HCT116 (cell line): ENCODE data around the gene KRT33A.

Source experiments
- ATF3 ChIP-seq: IDR thresholded peaks from 2 replicates; pipeline ENCODE4 v1.6.1; 2012
- CTCF ChIP-seq, 3 experiments: fragments of 200-600 bp in 1 of 3; sonication (generic) in 1 of 3; IDR thresholded peaks in 2 of 3; conservative IDR thresholded peaks in 1 of 3; 2 replicates each; pipeline ENCODE4 v1.5.1; 2012 to 2017; ENCODE audit warnings: low read depth in 2 of 3, low read length in 2 of 3, antibody characterized with exemption in 1 of 3, borderline replicate concordance in 1 of 3, control low read depth in 1 of 3, mild to moderate bottlenecking in 1 of 3, mixed read lengths in 1 of 3, mixed run types in 1 of 3, moderate library complexity in 1 of 3; ENCODE audit not compliant: insufficient read depth in 1 of 3
- EGR1 ChIP-seq: IDR thresholded peaks from 2 replicates; pipeline ENCODE4 v1.6.1; 2012; ENCODE audit warnings: low read depth
- EZH2phosphoT487 ChIP-seq: fragments of 200-600 bp; IDR thresholded peaks from 2 replicates; pipeline ENCODE4 v1.6.1; 2018; ENCODE audit warnings: antibody characterized with exemption, borderline replicate concordance
- POLR2A ChIP-seq: IDR thresholded peaks from 2 replicates; pipeline ENCODE4 v1.7.0; 2011; ENCODE audit warnings: borderline replicate concordance; ENCODE audit not compliant: insufficient read depth, insufficient read length; ENCODE audit errors: extremely low read depth
- RAD21 ChIP-seq: IDR thresholded peaks from 2 replicates; pipeline ENCODE4 v1.6.1; 2012; ENCODE audit warnings: low read depth, mild to moderate bottlenecking
- TF ChIP-seq, protein P1 (sequence below): IDR thresholded peaks from 2 replicates; pipeline ENCODE4 v1.6.1; 2012

DNA sequence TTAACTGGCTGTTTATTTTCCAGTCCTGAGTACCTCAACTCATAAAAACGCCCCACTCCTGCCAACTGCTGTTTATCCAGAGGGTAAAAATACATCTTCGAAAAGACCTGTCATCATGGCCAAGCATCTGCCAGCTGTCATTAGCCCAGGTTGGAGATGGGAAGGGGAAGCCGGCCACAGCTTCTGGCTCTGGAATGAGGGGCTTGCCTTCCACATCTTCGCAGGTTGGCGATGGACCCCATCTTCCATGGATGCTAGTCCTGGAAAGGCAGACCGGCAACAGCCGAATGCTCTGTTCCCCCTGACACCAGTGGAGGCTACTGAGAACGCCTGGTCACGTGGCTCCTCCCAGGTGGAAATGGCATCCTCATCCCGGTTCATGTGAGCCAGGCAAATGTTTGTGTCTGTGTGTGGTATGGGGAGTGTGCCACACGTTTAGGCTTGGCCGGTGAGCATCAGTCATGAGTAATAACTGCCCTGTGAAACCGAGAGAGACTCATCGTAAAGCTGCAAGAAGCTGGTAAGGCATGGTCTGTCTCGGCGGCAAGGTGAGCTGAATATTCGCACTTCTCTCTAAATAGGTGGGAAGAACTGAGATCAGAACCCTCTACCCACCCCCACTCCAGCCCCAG is 34.7 kb downstream of the KRT33A start:
- TF ChIP-seq EZH2phosphoT487 (no peak), POLR2A (no peak), CTCF (IDR thresholded peaks at IDR 0.05 in 2 of 3, conservative IDR thresholded peaks at IDR 0.05 in 1 of 3; ENCODE audit: borderline replicate concordance in 1 of 3, insufficient read depth in 1 of 3, low read depth in 2 of 3, low read length in 2 of 3) (no peak), ATF3 (no peak), RAD21 (no peak), EGR1 (no peak)
- TF ChIP-seq, protein P1, sequence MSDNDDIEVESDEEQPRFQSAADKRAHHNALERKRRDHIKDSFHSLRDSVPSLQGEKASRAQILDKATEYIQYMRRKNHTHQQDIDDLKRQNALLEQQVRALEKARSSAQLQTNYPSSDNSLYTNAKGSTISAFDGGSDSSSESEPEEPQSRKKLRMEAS = no peak
